ENCODE measurements around the gene PRKG2.

- TF ChIP-seq TAF1 (IDR thresholded peaks at IDR 0.05; ENCODE audit: borderline replicate concordance, insufficient read depth, low read length) (no peak), POLR2AphosphoS5 (IDR thresholded peaks at IDR 0.05; ENCODE audit: low read depth, low read length) (no peak), FOXP2 (optimal IDR thresholded peaks at IDR 0.05; ENCODE audit: borderline replicate concordance, extremely low read depth, extremely low read length, insufficient read depth) (no peak), SIN3A (IDR thresholded peaks at IDR 0.05; ENCODE audit: borderline replicate concordance, insufficient read depth, low read length) (no peak), REST (IDR thresholded peaks at IDR 0.05; ENCODE audit: insufficient read depth in 1 of 2, low read depth in 2 of 2, low read length in 2 of 2) (no peak)
These were observed 156.4 kb downstream of the PRKG2 start for GRCh38 chr4:81058621-81059020.
